Endothelial cell of umbilical vein (primary cell): Measurements from ENCODE around the gene LRRC53. TPM values are rescaled to one million over a fixed set of nuclear protein-coding genes. Genes with fewer than 3 reads are reported as not detected.

ENCODE experiments used
- Bru-seq: library from RNA; stranded (reverse); fragments of 400-500 nt; gene quantifications from one replicate; lab custom pipeline; 2021; lab: Mats Ljungman, UMichigan
- BruChase-seq, 2 experiments: library from RNA; stranded (reverse); fragments of 400-500 nt; gene quantifications; one replicate each; lab custom pipeline; 2021; lab: Mats Ljungman, UMichigan
- BruUV-seq: library from RNA; stranded (reverse); fragments of 400-500 nt; replicated peaks from 2 replicates; lab custom pipeline; 2021; lab: Mats Ljungman, UMichigan
- CTCF ChIA-PET: fragments of 300-600, 350-600 bp; sonication (Branson Sonifier 250); formaldehyde crosslinking; loops from one replicate; lab custom pipeline; 2021; ENCODE audit warnings: antibody characterized with exemption, inconsistent platforms; lab: Charles Lee
- POLR2A ChIA-PET: fragments of 300-600, 350-600 bp; sonication (Branson Sonifier 250); formaldehyde crosslinking; loops from one replicate; lab custom pipeline; 2021; ENCODE audit warnings: antibody characterized with exemption, inconsistent platforms; lab: Charles Lee
- DNase-seq: peaks from one replicate; pipeline ENCODE4 v3.0.0-alpha.2; 2011; ENCODE audit warnings: low read depth, low spot score
- FAIRE-seq: peaks from 2 replicates; lab custom pipeline; 2011; peaks lifted over from hg19 to GRCh38; lab: Jason Lieb, UNC
- H2AFZ ChIP-seq: 2 replicates; pipeline ENCODE4 v1.6.0; 2012; ENCODE audit warnings: low read depth, low read length, control low read depth, inconsistent platforms
- H3K27ac ChIP-seq: 2 replicates; pipeline ENCODE4 v1.5.1; 2011; ENCODE audit warnings: low read depth, mild to moderate bottlenecking, control low read depth, low read length, moderate library complexity; ENCODE audit not compliant: insufficient read depth
- H3K27me3 ChIP-seq, 2 experiments: 2 replicates each; pipeline versions ENCODE4 v1.6.0 to v1.6.1; 2011; ENCODE audit warnings: low read length in 2 of 2, mixed read lengths in 1 of 2; ENCODE audit not compliant: control insufficient read depth in 2 of 2, insufficient read depth in 2 of 2
- H3K36me3 ChIP-seq, 2 experiments: 2 replicates in 1 of 2; 3 replicates in 1 of 2; pipeline ENCODE4 v1.5.1; 2011; ENCODE audit warnings: low read length in 2 of 2, mild to moderate bottlenecking in 1 of 2, moderate library complexity in 1 of 2; ENCODE audit not compliant: control insufficient read depth in 2 of 2, insufficient read depth in 2 of 2; ENCODE audit errors: extremely low read depth in 1 of 2
- H3K4me1 ChIP-seq: 3 replicates; pipeline ENCODE4 v1.5.1; 2011; ENCODE audit warnings: mild to moderate bottlenecking, low read length; ENCODE audit not compliant: control insufficient read depth, insufficient read depth; ENCODE audit errors: extremely low read depth
- H3K4me2 ChIP-seq: 2 replicates; pipeline ENCODE4 v1.6.1; 2011; ENCODE audit warnings: low read length, control low read depth, mixed read lengths; ENCODE audit not compliant: insufficient read depth
- H3K4me3 ChIP-seq, 3 experiments: fragments of 200-600 bp in 1 of 3; sonication (generic), shearing (Covaris generic) in 1 of 3; replicated peaks in 1 of 3; 2 replicates each; pipeline ENCODE4 v1.5.1; 2011 to 2016; ENCODE audit warnings: control low read depth in 3 of 3, low read length in 3 of 3, mild to moderate bottlenecking in 2 of 3, inconsistent platforms in 1 of 3, low read depth in 1 of 3, moderate library complexity in 1 of 3; ENCODE audit not compliant: insufficient read depth in 1 of 3
- H3K79me2 ChIP-seq: 2 replicates; pipeline ENCODE4 v1.6.0; 2012; ENCODE audit warnings: low read length, inconsistent platforms; ENCODE audit not compliant: control insufficient read depth, insufficient read depth
- H3K9ac ChIP-seq: replicated peaks from 2 replicates; pipeline ENCODE3; 2011; ENCODE audit warnings: low read length, control low read depth; ENCODE audit not compliant: insufficient read depth; ENCODE audit errors: extremely low read depth
- H3K9me1 ChIP-seq: replicated peaks from 3 replicates; pipeline ENCODE4 v1.6.0; 2011; ENCODE audit warnings: mild to moderate bottlenecking, low read length; ENCODE audit not compliant: control insufficient read depth, insufficient read depth; ENCODE audit errors: extremely low read depth
- H3K9me3 ChIP-seq: replicated peaks from 2 replicates; pipeline ENCODE4 v1.5.1; 2012; ENCODE audit warnings: low read length, inconsistent platforms; ENCODE audit not compliant: control insufficient read depth, insufficient read depth
- H4K20me1 ChIP-seq: replicated peaks from 2 replicates; pipeline ENCODE3; 2011; ENCODE audit warnings: mild to moderate bottlenecking, low read length; ENCODE audit not compliant: control insufficient read depth, insufficient read depth; ENCODE audit errors: extremely low read depth
- CTCF ChIP-seq, 2 donors: IDR thresholded peaks; 1 replicate in 1 of 2; 2 replicates in 1 of 2; pipeline ENCODE4 v1.5.1; 2011; ENCODE audit warnings: low read length in 2 of 2, mild to moderate bottlenecking in 2 of 2, moderate library complexity in 2 of 2, control low read depth in 1 of 2, inconsistent platforms in 1 of 2, low read depth in 1 of 2; ENCODE audit not compliant: insufficient read depth in 1 of 2; ENCODE audit errors: extremely low read depth in 1 of 2
- FOS ChIP-seq: IDR thresholded peaks from 2 replicates; pipeline ENCODE4 v1.6.1; 2011; ENCODE audit warnings: mild to moderate bottlenecking, low read length, moderate library complexity, borderline replicate concordance; ENCODE audit not compliant: insufficient read depth
- GATA2 ChIP-seq: IDR thresholded peaks from 2 replicates; pipeline ENCODE4 v1.7.0; 2011; ENCODE audit warnings: low read depth, mild to moderate bottlenecking, moderate library complexity, mixed read lengths, low read length; ENCODE audit not compliant: insufficient read length, insufficient read depth
- JUN ChIP-seq: IDR thresholded peaks from 2 replicates; pipeline ENCODE4 v1.6.1; 2011; ENCODE audit warnings: borderline replicate concordance, low read depth; ENCODE audit not compliant: insufficient read length, insufficient read depth
- MAX ChIP-seq: IDR thresholded peaks from 2 replicates; pipeline ENCODE4 v1.6.1; 2011; ENCODE audit not compliant: insufficient read depth, insufficient read length
- MYC ChIP-seq: IDR thresholded peaks from one replicate; pipeline ENCODE4 v1.6.1; 2011; ENCODE audit warnings: mild to moderate bottlenecking, low read depth, low read length
- POLR2A ChIP-seq: IDR thresholded peaks from 2 replicates; pipeline ENCODE4 v1.6.1; 2012; ENCODE audit warnings: low read depth, mild to moderate bottlenecking, control low read depth, low read length
- POLR2AphosphoS5 ChIP-seq: IDR thresholded peaks from 2 replicates; pipeline ENCODE4 v1.6.1; 2012; ENCODE audit warnings: low read depth, mild to moderate bottlenecking, control low read depth, low read length, moderate library complexity; ENCODE audit not compliant: insufficient read depth
- dilution Hi-C: fragments of 300-500 bp; cut with MboI; formaldehyde crosslinking; loops from one replicate; pipeline ENCODE4 v1.15.0; 2019; ENCODE audit warnings: low sequenced_read_pairs; ENCODE audit not compliant: extremely low pct_ligation_motif_present
- intact Hi-C: fragments of 100-400 bp; cut with micrococcal nuclease; formaldehyde crosslinking; loops from one replicate; pipeline ENCODE4 v1.10.0; 2022
- long read RNA-seq: library from polyadenylated mRNA; stranded (forward); transcript quantifications from one replicate; pipeline ENCODE4 v2.0.0, GENCODE V29; 2021
- polyA minus RNA-seq, 3 experiments: library from RNA; depleted of rRNA, polyadenylated mRNA; stranded (reverse); fragments of >200 nt; gene quantifications; 1 replicate in 1 of 3; 2 replicates in 2 of 3; pipeline ENCODE4 v1.2.3, GENCODE V29; 2011
- polyA plus RNA-seq, 4 experiments: library from polyadenylated mRNA; depleted of rRNA in 3 of 4; stranded (reverse) in 3 of 4; unstranded in 1 of 4; fragments of >200 nt; gene quantifications; 2 replicates each; pipeline versions ENCODE4 v1.2.1 to v1.2.3, GENCODE V29; 2011 to 2012; ENCODE audit warnings: missing spikeins in 1 of 4
- total RNA-seq: library from RNA; stranded (reverse); gene quantifications from 2 replicates; pipeline ENCODE4 v1.2.3, GENCODE V29; 2021

LRRC53 gene
- total RNA-seq, result not detected in 2 replicates
- not detected in 2 replicates for polyA plus RNA-seq
- polyA plus RNA-seq (2011; cell fraction: cytosol; rRNA removed), result not detected in 2 replicates
- polyA plus RNA-seq (2011; cell fraction: nucleus; rRNA removed), result not detected in 2 replicates
- polyA plus RNA-seq (2012), result not detected in 2 replicates
- not detected in 2 replicates for polyA minus RNA-seq
- not detected for polyA minus RNA-seq (2011; cell fraction: cytosol; rRNA and poly(A)+ RNA removed)
- polyA minus RNA-seq (2011; cell fraction: nucleus; rRNA and poly(A)+ RNA removed), result not detected in 2 replicates
- Bru-seq, nascent RNA, result not detected
- not detected for BruChase-seq, experiment 1, labeled RNA remaining after a 6-hour chase
- BruChase-seq, experiment 2, labeled RNA remaining after a 2-hour chase, result not detected
- long read RNA-seq, result 0 reads

- no peaks in the 10 kb centered on the region for H3K9me1 ChIP-seq
- no peak within 1 kb of the TSS for H2AFZ ChIP-seq
- no peaks in the 10 kb centered on the region for H3K4me1 ChIP-seq
- no peaks in the 10 kb centered on the region for H4K20me1 ChIP-seq
- peak; percentile 3 for TF ChIP-seq JUN
- TF ChIP-seq MYC, result no peak
- H3K4me3 ChIP-seq, result no peak within 1 kb of the TSS
- no peak within 1 kb of the TSS for H3K27ac ChIP-seq
- FAIRE-seq (no peak), DNase-seq (no peak)
- H3K9me3 ChIP-seq, result no peaks in the 10 kb centered on the region
- no peaks in the 10 kb centered on the region for H3K36me3 ChIP-seq
- H3K79me2 ChIP-seq, result no peaks in the 10 kb centered on the region
- ChIA-PET POLR2A (no interaction called here), CTCF (no interaction called here)
- intact Hi-C loops (no loop called here), dilution Hi-C loops (no loop called here)
- H3K27me3 ChIP-seq, result no peaks in the 10 kb centered on the region
- no TSS peak for BruUV-seq
- no peak within 1 kb of the TSS for H3K9ac ChIP-seq
- H3K4me2 ChIP-seq, result no peak within 1 kb of the TSS
These were observed at the start of gene LRRC53 for GRCh38 chr1:74512170-74512915. Gene LRRC53, minus strand, starts transcription at chr1:74512611. Its CDS starts 29,262 bp downstream, at chr1:74483349.

GRCh38 chr1:74549932-74550331 is 37.5 kb upstream of the LRRC53 start:
- no peaks in the 10 kb centered on the region for H3K4me1 ChIP-seq
- ChIA-PET POLR2A (no interaction called here), CTCF (no interaction called here)
- no TSS peak for BruUV-seq
- TF ChIP-seq MAX (no peak), POLR2A (no peak), GATA2 (no peak), FOS (no peak), POLR2AphosphoS5 (no peak), JUN (no peak), CTCF (IDR thresholded peaks at IDR 0.05; ENCODE audit: extremely low read depth in 1 of 2, insufficient read depth in 1 of 2, low read depth in 1 of 2, low read length in 2 of 2) (no peak), MYC (no peak)
- no peaks in the 10 kb centered on the region for H3K36me3 ChIP-seq
- no peaks in the 10 kb centered on the region for H3K79me2 ChIP-seq
- DNase-seq (no peak), FAIRE-seq (no peak)
- no peak overlapping the region for H2AFZ ChIP-seq
- no peaks in the 10 kb centered on the region for H3K9me1 ChIP-seq
- intact Hi-C loops, result no loop called here
- H3K27me3 ChIP-seq, result no peaks in the 10 kb centered on the region
- H3K9me3 ChIP-seq, result no peaks in the 10 kb centered on the region
- no peaks in the 10 kb centered on the region for H4K20me1 ChIP-seq
- dilution Hi-C loops, result no loop called here
- H3K9ac ChIP-seq, result no peak overlapping the region
- no peak overlapping the region for H3K4me3 ChIP-seq
- no peak overlapping the region for H3K4me2 ChIP-seq
- no peak overlapping the region for H3K27ac ChIP-seq
